HCT116 (cell line): Measurements from ENCODE around the gene BAHD1.

ENCODE experiments used
- CTCF ChIP-seq, 3 experiments: fragments of 200-600 bp in 1 of 3; sonication (generic) in 1 of 3; IDR thresholded peaks in 2 of 3; conservative IDR thresholded peaks in 1 of 3; 2 replicates each; pipeline ENCODE4 v1.5.1; 2012 to 2017; ENCODE audit warnings: low read depth in 2 of 3, low read length in 2 of 3, antibody characterized with exemption in 1 of 3, borderline replicate concordance in 1 of 3, control low read depth in 1 of 3, mild to moderate bottlenecking in 1 of 3, mixed read lengths in 1 of 3, mixed run types in 1 of 3, moderate library complexity in 1 of 3; ENCODE audit not compliant: insufficient read depth in 1 of 3
- POLR2A ChIP-seq: IDR thresholded peaks from 2 replicates; pipeline ENCODE4 v1.7.0; 2011; ENCODE audit warnings: borderline replicate concordance; ENCODE audit not compliant: insufficient read depth, insufficient read length; ENCODE audit errors: extremely low read depth
- POLR2AphosphoS5 ChIP-seq: IDR thresholded peaks from 2 replicates; pipeline ENCODE4 v1.6.1; 2011; ENCODE audit warnings: mild to moderate bottlenecking, low read depth, low read length, moderate library complexity
- REST ChIP-seq: IDR thresholded peaks from 2 replicates; pipeline ENCODE4 v1.6.1; 2012; ENCODE audit warnings: low read depth
- SIN3A ChIP-seq: IDR thresholded peaks from 2 replicates; pipeline ENCODE4 v1.6.1; 2012; ENCODE audit warnings: low read depth

DNA sequence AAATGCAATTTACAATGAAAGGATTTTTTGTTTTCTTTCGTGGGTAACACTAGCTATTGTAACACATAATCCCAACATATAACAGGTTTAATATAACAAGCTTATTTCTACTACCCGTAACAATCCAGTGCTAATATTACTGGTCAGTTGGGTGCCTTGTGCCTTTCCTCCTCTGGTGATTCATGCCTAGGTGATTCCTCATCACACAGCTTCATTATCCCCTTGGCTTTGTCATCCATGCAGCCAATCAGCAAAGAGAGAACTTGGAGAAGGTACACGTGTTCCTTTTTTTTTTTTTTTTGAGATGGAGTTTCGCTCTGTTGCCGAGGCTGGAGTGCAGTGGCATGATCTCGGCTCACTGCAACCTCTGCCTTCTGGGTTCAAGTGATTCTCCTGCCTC is 60.7 kb downstream of the BAHD1 start:
- TF ChIP-seq CTCF (IDR thresholded peaks at IDR 0.05 in 2 of 3, conservative IDR thresholded peaks at IDR 0.05 in 1 of 3; ENCODE audit: borderline replicate concordance in 1 of 3, insufficient read depth in 1 of 3, low read depth in 2 of 3, low read length in 2 of 3) (no peak), POLR2A (no peak), REST (no peak), SIN3A (no peak), POLR2AphosphoS5 (no peak)
